ENCODE data around the gene PDE2A.

DNA sequence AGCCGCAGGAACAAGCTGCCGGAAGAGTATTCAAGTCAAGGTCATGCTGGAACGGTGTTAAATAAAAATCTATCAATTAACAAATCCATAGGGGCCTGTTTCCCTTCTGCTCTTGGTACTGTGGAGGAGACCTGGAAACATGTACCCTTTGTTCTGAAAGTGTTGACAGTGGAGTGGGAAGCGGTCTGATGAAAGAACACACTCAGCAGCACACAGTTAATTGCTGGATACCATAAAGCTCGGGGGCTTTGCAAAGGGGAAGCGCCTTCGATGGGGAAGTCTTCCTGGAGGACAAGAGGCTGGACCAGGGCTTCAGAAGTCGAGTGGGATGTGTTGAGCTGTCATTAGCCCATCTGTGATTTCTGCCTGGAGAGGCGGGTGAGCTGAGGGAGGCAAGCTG lies 127.4 kb downstream of the PDE2A start:
- TF ChIP-seq EZH2 (IDR thresholded peaks at IDR 0.05; ENCODE audit: borderline replicate concordance, low read depth, low read length, severe bottlenecking) (no peak), CTCF (IDR thresholded peaks at IDR 0.05; ENCODE audit: borderline replicate concordance, extremely low read depth, low read length, poor library complexity, severe bottlenecking) (no peak)
